ENCODE data around the gene GALNT18. TPM values are rescaled to one million over a fixed set of nuclear protein-coding genes. Genes with fewer than 3 reads are reported as not detected.

The GALNT18 gene
- total RNA-seq, 1 experiment from 2014 or later = 14.1 TPM

GRCh38 chr11:11622772-11623171 is 967 bp upstream of the GALNT18 start:
- peaks cover 31% of the 10 kb centered on the region for H3K4me1 Mint-ChIP-seq (ENCODE audit: insufficient read depth, unreplicated experiment)
- BruUV-seq (replicated peaks) = no TSS peak
- no peaks in the 10 kb centered on the region for H3K9me3 Mint-ChIP-seq (ENCODE audit: unreplicated experiment)
- ChIA-PET POLR2A (interaction anchor here (1.1 to 3.1 kb wide), 5 partner anchors 13 to 595 kb away, joined by 3 to 42 read pairs (median 9); no protein-coding TSS in a partner anchor), CTCF (interaction anchor here (1.0 to 2.3 kb wide), 3 partner anchors 59 to 689 kb away, joined by 3 to 9 read pairs (median 6); no protein-coding TSS in a partner anchor)
- intact Hi-C loops (cut with micrococcal nuclease) = loop anchor here (5.0 to 10.0 kb wide), 2 partner anchors 238 to 690 kb away; no protein-coding TSS in a partner anchor
- no peak for TF ChIP-seq CTCF (IDR thresholded peaks at IDR 0.05; ENCODE audit: unreplicated experiment)
- no peaks in the 10 kb centered on the region for H3K36me3 Mint-ChIP-seq (ENCODE audit: insufficient read depth, unreplicated experiment)
- no peaks in the 10 kb centered on the region for H3K27me3 Mint-ChIP-seq (ENCODE audit: insufficient read depth, unreplicated experiment)
- peak overlapping the region; percentile 90 for H3K4me3 Mint-ChIP-seq (ENCODE audit: unreplicated experiment)
- peak overlapping the region; percentile 5 for H3K27ac Mint-ChIP-seq (ENCODE audit: low read depth, unreplicated experiment)
- DNase-seq (ENCODE audit: unreplicated experiment) = no peak

GRCh38 chr11:11622340-11622706 is 518 bp upstream of the GALNT18 start:
- peaks cover 34% of the 10 kb centered on the region for H3K4me1 Mint-ChIP-seq (ENCODE audit: insufficient read depth, unreplicated experiment)
- peak overlapping the region; percentile 90 for H3K4me3 Mint-ChIP-seq (ENCODE audit: unreplicated experiment)
- POLR2A ChIA-PET = interaction anchor here (0.7 to 3.6 kb wide), 26 partner anchors 9 to 813 kb away, joined by 3 to 50 read pairs (median 6); partner anchors contain the start of genes EIF4G2 and ZBED5
- no peak for DNase-seq (ENCODE audit: unreplicated experiment)
- no peaks in the 10 kb centered on the region for H3K36me3 Mint-ChIP-seq (ENCODE audit: insufficient read depth, unreplicated experiment)
- no TSS peak for BruUV-seq (replicated peaks)
- no peaks in the 10 kb centered on the region for H3K27me3 Mint-ChIP-seq (ENCODE audit: insufficient read depth, unreplicated experiment)
- intact Hi-C loops (cut with micrococcal nuclease) = loop anchor here (5.0 to 10.0 kb wide), 2 partner anchors 238 to 690 kb away; no protein-coding TSS in a partner anchor
- no peaks in the 10 kb centered on the region for H3K9me3 Mint-ChIP-seq (ENCODE audit: unreplicated experiment)
- H3K27ac Mint-ChIP-seq (ENCODE audit: low read depth, unreplicated experiment) = peak overlapping the region; percentile 5
- CTCF ChIA-PET = interaction anchor here (0.5 to 2.6 kb wide), 8 partner anchors 38 to 688 kb away, joined by 3 to 14 read pairs (median 3); no protein-coding TSS in a partner anchor
- no peak for TF ChIP-seq CTCF (IDR thresholded peaks at IDR 0.05; ENCODE audit: unreplicated experiment)

GRCh38 chr11:11620921-11621572 is 758 bp downstream of the GALNT18 start:
- ChIA-PET CTCF (interaction anchor here (0.7 to 2.6 kb wide), 22 partner anchors 9 to 687 kb away, joined by 3 to 14 read pairs (median 3); no protein-coding TSS in a partner anchor), POLR2A (interaction anchor here (0.6 to 3.6 kb wide), 37 partner anchors 10 to 812 kb away, joined by 3 to 50 read pairs (median 5); partner anchors contain the start of genes EIF4G2 and ZBED5)
- H3K4me3 Mint-ChIP-seq (ENCODE audit: unreplicated experiment) = peak overlapping the region; percentile 90
- DNase-seq (ENCODE audit: unreplicated experiment) = no peak
- H3K9me3 Mint-ChIP-seq (ENCODE audit: unreplicated experiment) = no peaks in the 10 kb centered on the region
- intact Hi-C loops (cut with micrococcal nuclease) = loop anchor here (1.0 to 10.0 kb wide), 5 partner anchors 63 to 689 kb away; no protein-coding TSS in a partner anchor
- BruUV-seq (replicated peaks) = no TSS peak
- no peak for TF ChIP-seq CTCF (IDR thresholded peaks at IDR 0.05; ENCODE audit: unreplicated experiment)
- H3K27me3 Mint-ChIP-seq (ENCODE audit: insufficient read depth, unreplicated experiment) = no peaks in the 10 kb centered on the region
- peak overlapping the region; percentile 51 for H3K27ac Mint-ChIP-seq (ENCODE audit: low read depth, unreplicated experiment)
- no peaks in the 10 kb centered on the region for H3K36me3 Mint-ChIP-seq (ENCODE audit: insufficient read depth, unreplicated experiment)
- peaks cover 34% of the 10 kb centered on the region for H3K4me1 Mint-ChIP-seq (ENCODE audit: insufficient read depth, unreplicated experiment)

Data from MCF 10A (cell line).